HG03457 (cell line): ENCODE data around the gene TEKT2.

ENCODE experiments used
- ATAC-seq: cut with Tn5 transposase; IDR thresholded peaks from one replicate; pipeline ENCODE4 v1.9.1; 2021; ENCODE audit warnings: moderate number of reproducible peaks; ENCODE audit not compliant: unreplicated experiment

TEKT2 gene

DNA sequence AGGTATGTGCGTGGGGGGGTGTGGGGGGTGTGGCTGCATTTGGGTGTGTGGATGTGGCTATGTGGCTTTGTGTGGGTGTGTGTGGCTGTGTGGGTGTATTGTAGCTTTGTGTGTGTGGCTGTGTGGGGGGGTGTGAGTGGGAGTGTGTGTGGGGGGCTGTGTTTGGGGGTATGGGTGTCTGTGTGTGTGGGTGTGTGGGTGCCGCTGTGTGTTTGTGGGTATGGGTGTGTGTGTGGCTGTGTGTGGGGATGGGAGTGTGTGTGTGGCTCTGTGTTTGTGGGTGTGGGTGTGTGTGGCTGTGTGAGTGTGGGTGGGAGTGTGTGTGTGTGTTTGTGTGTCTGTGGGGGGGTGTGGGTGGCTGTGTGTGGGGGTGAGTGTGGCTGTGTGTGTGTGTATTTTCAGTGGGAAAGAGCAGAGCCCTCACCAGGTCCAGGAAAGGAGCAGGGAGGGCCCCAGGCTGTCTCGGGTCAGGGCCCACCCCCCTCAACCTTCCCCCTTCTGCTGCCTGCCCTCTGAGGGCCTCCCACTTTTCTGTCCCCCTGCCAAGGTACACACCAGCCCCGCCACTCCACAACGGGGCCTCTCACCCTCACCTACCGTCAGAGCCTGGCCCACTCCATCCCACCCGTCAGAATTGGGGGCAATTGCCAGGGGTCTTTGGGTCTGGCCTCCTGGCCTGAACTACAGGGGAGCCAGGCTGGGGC lies 43.1 kb downstream of the TEKT2 start:
- ATAC-seq, result no peak

DNA sequence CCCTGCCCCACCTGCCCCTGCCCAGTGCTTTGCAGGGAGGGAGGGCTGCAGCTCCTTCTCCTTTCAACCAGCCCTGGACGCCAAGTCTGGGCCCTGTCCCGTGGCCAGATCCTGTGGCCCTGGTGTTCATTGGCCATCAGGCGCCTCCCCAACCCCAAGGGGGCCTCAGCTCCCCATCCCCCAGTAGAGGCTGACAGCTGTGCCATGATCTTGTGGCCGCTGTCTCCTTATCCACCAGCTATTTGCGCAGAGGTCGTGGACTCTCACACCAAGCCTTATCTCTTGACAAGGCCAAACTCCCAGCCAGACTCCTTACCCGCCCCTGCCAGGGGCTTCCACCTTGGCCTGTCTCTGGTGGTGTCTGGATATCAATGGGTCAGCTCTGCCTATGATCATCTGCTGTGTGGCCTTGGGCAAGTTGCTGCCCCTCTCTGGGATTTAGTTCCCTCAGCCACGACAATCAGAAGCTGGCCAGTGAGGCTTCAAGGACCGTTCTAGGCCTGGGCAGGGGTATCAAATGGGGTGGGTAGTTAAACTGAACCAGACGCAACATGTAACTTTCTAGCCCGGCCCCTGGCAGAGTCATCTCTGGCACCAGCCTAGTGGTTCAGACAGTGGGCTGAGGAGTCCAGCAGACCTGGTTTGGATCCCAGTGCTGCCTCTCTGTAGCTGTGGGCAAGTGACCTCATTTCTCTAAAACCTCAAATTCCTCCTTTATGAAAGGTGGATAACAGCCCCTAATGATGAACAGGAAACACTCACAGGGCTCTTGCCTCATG lies 44.4 kb downstream of the TEKT2 start:
- no peak for ATAC-seq

DNA sequence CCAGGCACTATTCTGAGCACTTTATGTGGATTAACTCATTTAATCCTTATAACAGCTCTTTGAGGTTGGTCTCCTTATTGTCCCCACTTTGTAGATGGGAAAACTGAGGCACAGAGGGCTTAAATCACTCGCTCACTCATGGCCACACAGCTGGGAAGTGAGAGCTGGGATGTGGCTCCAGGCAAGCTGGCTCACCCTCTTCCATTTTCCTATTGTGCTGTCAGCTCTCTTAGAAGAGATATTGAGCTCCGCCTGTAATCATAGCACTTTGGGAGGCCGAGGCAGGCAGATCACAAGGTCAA lies 45.0 kb downstream of the TEKT2 start:
- no peak for ATAC-seq

DNA sequence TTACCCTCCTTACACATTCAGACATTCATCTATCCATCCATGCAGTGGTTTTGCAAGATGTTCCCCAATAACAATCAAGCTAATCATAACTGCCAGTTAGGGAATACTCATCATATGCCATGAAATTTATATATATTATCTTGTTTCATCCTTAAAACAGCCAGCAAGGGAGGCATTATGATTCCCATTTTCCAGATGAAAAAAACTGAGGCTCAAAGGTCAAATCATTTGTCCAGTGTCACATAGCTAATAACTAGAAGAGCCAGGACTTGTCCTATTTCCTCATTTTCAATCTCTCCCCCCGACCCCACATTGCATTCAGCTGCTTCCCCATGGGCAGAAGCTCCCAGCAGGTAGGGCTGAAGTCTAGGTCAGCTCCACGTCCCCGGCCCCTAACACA lies 48.1 kb downstream of the TEKT2 start:
- ATAC-seq, result no peak

DNA sequence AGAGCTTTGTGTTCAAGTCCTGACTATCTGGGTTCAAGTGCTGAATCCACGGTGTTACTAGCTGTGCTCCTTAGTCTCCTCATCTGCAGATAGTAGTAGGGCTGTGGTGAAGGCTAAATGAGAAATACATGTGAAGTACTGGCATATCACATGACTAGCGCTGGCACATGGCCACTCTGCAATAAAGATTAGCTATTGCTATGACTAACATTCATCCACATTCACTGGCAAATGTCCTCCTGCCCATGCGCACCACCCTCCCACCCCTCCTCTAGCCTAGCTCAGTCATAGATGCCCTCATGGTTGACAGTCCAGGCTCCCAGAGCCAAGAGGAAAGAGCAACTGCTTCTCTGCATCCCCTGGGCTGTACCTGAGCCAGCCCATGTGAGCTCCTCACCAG lies 49.6 kb downstream of the TEKT2 start:
- ATAC-seq, result no peak

DNA sequence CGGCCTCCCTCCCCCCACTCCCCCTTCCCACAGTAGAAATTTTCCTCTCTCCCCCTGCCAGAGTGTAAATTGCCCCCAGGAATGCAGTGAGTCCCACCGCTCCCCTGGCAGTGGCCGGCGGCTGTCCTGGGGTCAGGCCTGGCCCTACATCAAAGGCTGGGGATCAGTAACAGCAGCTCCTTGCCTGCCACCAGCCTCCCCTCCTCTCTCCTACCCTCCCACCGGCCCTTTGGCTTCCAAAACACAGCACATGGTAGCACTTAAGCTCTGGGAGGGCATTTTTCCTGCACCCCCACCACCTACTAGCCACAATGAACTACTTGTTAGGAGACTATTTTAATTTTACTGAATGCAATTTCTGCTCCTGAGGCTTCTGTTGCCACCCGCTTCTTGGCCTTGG lies 50.1 kb downstream of the TEKT2 start:
- ATAC-seq, result no peak

DNA sequence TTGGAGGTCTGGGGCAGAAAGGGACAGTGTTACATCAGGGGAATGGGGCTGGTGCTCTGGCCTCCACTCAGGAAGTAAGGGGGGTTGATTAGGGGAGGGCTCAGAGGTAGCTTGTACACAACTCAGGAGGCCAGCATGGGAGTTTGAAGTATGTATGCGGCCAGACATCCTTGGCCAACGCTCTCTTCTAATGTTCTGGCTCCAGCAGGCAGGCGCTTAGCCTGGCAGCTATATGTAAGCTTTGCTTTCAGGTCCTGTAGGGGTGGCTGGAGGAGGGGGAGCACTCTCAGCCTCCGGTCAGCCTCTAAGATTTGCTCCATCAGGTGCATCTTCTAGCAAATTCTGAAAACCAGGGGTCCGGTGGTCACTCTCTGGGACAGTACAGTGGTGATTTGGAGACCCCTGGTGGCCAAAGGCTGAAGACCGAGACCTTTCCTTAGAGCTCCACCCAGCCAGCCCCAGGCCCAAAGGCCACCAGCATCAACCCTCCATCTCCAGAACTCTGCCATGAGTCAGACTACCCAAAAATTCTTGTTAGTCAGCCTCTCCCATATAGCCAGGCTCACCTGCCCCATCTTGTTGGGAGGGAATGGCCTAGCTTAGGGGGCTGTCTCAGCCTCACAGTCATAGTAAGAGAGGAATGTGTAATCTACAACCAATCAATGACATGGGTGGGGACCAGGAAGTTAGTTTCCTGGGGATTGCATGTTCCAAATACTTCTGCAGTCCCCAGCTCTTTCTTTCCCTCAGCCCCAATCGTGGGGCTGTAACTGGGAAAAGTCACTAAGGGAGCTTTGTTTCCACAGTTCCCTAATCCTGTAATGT lies 50.8 kb downstream of the TEKT2 start:
- no peak for ATAC-seq

DNA sequence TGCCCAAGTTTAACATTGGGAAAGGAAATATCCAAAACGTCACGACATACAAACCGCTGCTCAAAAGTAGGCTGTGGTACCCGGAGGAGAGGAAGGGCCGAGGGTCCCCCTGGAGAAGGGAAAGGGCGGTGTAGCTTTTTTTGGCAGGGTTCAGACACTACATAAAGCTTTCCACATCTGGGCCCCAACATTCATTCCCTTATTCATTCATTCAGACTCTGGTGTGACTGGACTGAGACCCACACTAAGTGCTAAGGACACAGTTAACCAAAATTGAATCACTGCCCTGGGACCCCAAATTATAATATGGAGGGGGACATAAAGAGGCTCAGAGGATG lies 51.4 kb downstream of the TEKT2 start:
- ATAC-seq, result no peak

DNA sequence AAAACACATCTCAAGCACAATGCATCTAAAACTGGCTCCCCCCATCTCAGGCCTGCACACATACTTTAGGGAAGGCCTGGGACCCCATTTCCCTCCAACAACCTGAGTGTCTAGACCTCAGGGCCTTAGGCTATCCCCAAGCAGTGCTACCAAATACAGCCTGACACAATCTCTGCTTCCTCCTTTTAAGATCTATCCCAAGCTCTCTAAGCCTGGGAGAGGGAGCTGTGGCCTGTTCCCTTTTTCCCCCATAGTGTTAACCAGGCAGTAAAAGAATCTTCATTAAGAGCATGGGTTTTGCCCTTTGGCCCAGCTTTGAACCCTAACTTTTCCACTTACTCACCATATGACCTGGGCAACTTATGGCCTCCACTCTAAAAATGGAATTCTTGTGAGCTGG lies 51.9 kb downstream of the TEKT2 start:
- no peak for ATAC-seq

DNA sequence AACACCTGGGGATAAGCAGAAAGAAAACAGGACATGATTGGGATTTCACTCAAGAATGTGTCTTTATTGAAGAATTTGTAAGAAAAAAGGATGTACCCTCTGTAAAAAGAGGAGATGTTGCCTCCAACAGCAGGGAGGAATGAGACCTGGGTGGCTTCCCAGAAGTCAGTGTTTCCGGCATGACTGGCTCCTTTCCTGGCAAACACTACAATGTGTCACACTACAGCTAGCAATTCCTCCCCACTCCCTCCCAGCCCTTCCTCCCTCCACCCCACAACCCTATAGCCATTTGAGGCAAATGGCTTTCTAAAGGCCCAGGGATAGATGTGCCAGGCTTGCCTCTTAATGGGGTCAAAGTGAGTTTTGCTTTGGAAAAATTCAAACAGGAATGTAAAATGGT lies 52.6 kb downstream of the TEKT2 start:
- ATAC-seq, result no peak

DNA sequence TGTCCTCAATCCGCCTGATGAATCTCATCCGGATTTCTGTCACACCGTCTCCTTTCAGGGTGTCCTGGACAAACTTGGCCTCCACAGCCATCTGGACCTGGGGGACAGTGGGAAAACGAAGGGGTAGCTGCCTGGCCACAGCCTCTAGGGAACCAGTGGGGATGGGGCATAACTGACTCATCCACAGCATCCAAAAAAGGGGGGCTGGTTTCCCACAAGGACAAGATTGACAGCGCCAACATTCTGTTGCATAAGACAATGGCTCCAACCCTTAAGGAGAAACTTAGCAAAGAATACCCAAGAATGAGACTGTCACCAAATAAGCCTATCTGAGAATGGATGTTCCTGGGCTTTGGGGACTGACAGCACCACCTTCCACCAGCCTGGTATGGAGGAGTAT lies 53.3 kb downstream of the TEKT2 start:
- no peak for ATAC-seq

DNA sequence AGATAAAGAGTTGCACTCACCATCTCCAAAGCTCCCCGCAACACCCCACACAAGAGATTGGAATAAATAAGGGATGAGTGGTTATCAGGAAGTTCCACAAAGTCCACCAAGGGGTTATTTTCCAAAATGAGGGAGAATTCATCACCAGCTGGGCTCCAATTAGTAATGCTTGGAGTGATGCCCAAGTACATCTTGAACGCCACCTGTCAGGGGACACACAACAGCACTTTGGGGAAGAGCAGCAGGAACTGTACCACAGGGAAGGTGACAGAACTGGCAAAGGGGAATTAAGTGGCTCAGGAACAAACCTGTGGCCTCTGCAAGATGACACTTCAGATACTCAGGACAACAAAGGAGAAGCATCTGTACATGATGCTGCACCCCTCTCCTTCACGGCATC lies 53.9 kb downstream of the TEKT2 start:
- no peak for ATAC-seq
